Nephron progenitor cell (in vitro differentiated cells): ENCODE results near the gene KCTD11.
"Not testable (repeated sequence)": the region's sequence is repeated elsewhere in the genome, so short reads cannot be mapped to it uniquely, and the experiment has no call there.

ENCODE experiments used
- DNase-seq: peaks from one replicate; pipeline ENCODE4 v3.0.0; 2021
- H3K27ac Mint-ChIP-seq: 2 replicates; pipeline ENCODE4 v1.8.0; 2021; ENCODE audit warnings: mild to moderate bottlenecking, moderate library complexity, mixed read lengths
- H3K27me3 Mint-ChIP-seq: 2 replicates; pipeline ENCODE4 v1.8.0; 2021; ENCODE audit warnings: mild to moderate bottlenecking, low read depth, mixed read lengths; ENCODE audit not compliant: poor library complexity
- H3K36me3 Mint-ChIP-seq: 2 replicates; pipeline ENCODE4 v1.8.0; 2021; ENCODE audit warnings: low read depth, mixed read lengths
- H3K4me1 Mint-ChIP-seq: 2 replicates; pipeline ENCODE4 v1.8.0; 2021; ENCODE audit warnings: mixed read lengths
- H3K4me3 Mint-ChIP-seq: 2 replicates; pipeline ENCODE4 v1.8.0; 2021; ENCODE audit warnings: mild to moderate bottlenecking, moderate library complexity, mixed read lengths
- H3K9me3 Mint-ChIP-seq: 2 replicates; pipeline ENCODE4 v1.8.0; 2021; ENCODE audit warnings: mild to moderate bottlenecking, moderate library complexity, mixed read lengths
- CTCF ChIP-seq: fragments of 200-600 bp; sonication (generic); IDR thresholded peaks from 2 replicates; pipeline ENCODE4 v1.5.0; 2021; ENCODE audit warnings: antibody characterized with exemption

The KCTD11 gene

GRCh38 chr17:7329997-7330637 lies 21.8 kb upstream of the KCTD11 start:
- peak; percentile 87 for DNase-seq
- H3K4me1 Mint-ChIP-seq = peaks cover 47% of the 10 kb centered on the region
- H3K27me3 Mint-ChIP-seq = peaks cover 4% of the 10 kb centered on the region
- H3K9me3 Mint-ChIP-seq = no peaks in the 10 kb centered on the region
- TF ChIP-seq CTCF = no peak
- H3K4me3 Mint-ChIP-seq = peak overlapping the region; percentile 99
- peak overlapping the region; percentile 97 for H3K27ac Mint-ChIP-seq
- no peaks in the 10 kb centered on the region for H3K36me3 Mint-ChIP-seq

- peak overlapping the region; percentile 71 for H3K27ac Mint-ChIP-seq
Measured at GRCh38 chr17:7330638-7331015, 21.3 kb upstream of the KCTD11 start.

DNA sequence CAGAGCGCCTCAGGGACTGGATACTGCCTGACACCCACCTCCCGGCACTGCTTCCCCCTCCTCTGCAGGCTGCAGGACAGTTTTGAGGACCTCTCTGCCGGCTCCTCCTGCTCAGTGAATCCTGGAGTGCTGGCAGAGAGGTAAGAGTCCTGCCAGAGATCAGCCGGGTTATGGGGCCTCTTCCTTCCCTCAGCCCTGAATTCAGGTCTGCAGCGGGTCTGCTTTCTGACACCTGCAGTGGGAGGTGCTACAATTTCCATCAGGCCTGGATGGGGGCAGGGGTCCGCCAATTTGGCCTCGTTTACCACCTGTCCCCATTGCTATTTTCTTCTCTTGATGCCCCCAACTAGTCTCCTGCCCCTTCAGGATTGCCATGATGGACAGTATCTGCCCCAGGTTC lies 19.9 kb upstream of the KCTD11 start:
- DNase-seq = no peak
- no peaks in the 10 kb centered on the region for H3K9me3 Mint-ChIP-seq
- peaks cover 64% of the 10 kb centered on the region for H3K4me1 Mint-ChIP-seq
- H3K27me3 Mint-ChIP-seq = peaks cover 4% of the 10 kb centered on the region
- no peaks in the 10 kb centered on the region for H3K36me3 Mint-ChIP-seq
- peak overlapping the region; percentile 59 for H3K4me3 Mint-ChIP-seq
- H3K27ac Mint-ChIP-seq = peak overlapping the region; percentile 16
- no peak for TF ChIP-seq CTCF

More at GRCh38 chr17:7330638-7331015, 21.3 kb upstream of the KCTD11 start:
- no peak for TF ChIP-seq CTCF
- peaks cover 52% of the 10 kb centered on the region for H3K4me1 Mint-ChIP-seq
- H3K4me3 Mint-ChIP-seq = peak overlapping the region; percentile 99
- H3K36me3 Mint-ChIP-seq = no peaks in the 10 kb centered on the region
- H3K9me3 Mint-ChIP-seq = no peaks in the 10 kb centered on the region
- peaks cover 4% of the 10 kb centered on the region for H3K27me3 Mint-ChIP-seq
- DNase-seq = no peak

DNA sequence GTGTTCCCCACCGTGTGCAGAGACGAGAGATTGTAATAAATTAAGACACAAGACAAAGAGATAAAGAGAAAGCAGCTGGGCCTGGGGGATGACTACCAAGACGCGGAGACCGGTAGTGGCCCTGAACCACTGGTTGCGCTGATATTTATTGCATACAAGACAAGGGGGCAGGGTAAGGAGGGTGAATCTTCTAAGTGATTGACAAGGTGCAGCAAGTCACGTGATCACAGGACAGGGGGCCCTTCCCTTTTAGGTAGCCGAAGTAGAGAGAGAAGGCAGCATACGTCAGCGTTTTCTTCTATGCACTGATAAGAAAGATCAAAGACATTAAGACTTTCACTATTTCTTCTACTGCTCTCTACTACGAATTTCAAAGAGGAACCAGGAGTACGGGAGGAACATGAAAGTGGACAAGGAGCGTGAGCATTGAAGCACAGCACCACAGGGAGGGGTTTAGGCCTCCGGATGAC lies 19.3 kb upstream of the KCTD11 start:
- not testable (repeated sequence) for DNase-seq, H3K36me3 Mint-ChIP-seq, H3K9me3 Mint-ChIP-seq, H3K27me3 Mint-ChIP-seq
- peak overlapping the region; percentile 44 for H3K27ac Mint-ChIP-seq
- H3K4me3 Mint-ChIP-seq = peak overlapping the region; percentile 59
- H3K4me1 Mint-ChIP-seq = peaks cover 66% of the 10 kb centered on the region

DNA sequence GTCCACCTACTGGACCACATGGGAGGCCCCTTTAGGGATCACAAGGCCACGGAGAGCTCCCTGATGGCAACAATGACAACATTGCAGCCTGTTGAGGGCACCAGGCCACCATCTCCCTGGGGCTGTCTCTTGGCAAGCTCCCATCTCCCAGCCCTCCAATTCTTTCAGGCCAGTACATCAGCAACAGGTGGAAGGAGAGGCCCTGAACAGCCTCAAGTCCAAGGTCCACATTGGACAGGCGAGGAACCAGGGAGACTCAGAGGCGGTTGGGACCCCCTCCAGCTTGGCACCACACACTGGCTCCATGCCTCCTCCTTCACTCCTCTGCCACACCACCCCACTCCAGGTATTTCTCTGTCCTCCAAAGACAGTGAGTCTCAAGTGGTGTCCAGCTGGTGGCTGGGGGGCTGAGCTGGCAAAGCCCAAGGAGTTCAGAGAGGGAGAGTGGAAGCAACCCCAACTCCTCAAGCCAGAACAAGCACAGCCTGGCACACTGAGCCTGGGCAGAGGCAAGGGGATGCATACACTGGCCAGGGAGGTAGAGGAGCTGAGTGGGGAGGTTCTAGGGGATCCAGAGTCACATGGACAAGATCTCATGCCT lies 16.9 kb upstream of the KCTD11 start:
- H3K27ac Mint-ChIP-seq = peak overlapping the region; percentile 90
- H3K9me3 Mint-ChIP-seq = no peaks in the 10 kb centered on the region
- no peak overlapping the region for H3K4me3 Mint-ChIP-seq
- peaks cover 4% of the 10 kb centered on the region for H3K27me3 Mint-ChIP-seq
- no peak for DNase-seq
- TF ChIP-seq CTCF = no peak
- H3K4me1 Mint-ChIP-seq = peaks cover 57% of the 10 kb centered on the region
- no peaks in the 10 kb centered on the region for H3K36me3 Mint-ChIP-seq

GRCh38 chr17:7335765-7336164 lies 16.2 kb upstream of the KCTD11 start:
- H3K4me3 Mint-ChIP-seq = not testable (repeated sequence)
- H3K4me1 Mint-ChIP-seq = peaks cover 51% of the 10 kb centered on the region
- peak overlapping the region; percentile 90 for H3K27ac Mint-ChIP-seq

More at GRCh38 chr17:7335765-7336164, 16.2 kb upstream of the KCTD11 start:
- not testable (repeated sequence) for H3K36me3 Mint-ChIP-seq, H3K9me3 Mint-ChIP-seq, DNase-seq, H3K27me3 Mint-ChIP-seq
